PFSK-1 (cell line): ENCODE measurements around the gene RBM20.

Source experiments
- FOXP2 ChIP-seq: optimal IDR thresholded peaks from 2 replicates; pipeline ENCODE3; 2011; ENCODE audit warnings: borderline replicate concordance, control low read depth, inconsistent platforms; ENCODE audit not compliant: insufficient read depth; ENCODE audit errors: extremely low read length, extremely low read depth
- POLR2AphosphoS5 ChIP-seq: IDR thresholded peaks from 2 replicates; pipeline ENCODE4 v1.6.1; 2012; ENCODE audit warnings: low read depth, mild to moderate bottlenecking, control low read depth, low read length, moderate library complexity
- REST ChIP-seq, 2 experiments: IDR thresholded peaks; 2 replicates each; pipeline versions ENCODE4 v1.6.1 to v1.8.0; 2011 to 2012; ENCODE audit warnings: low read depth in 2 of 2, low read length in 2 of 2, control low read depth in 1 of 2, inconsistent platforms in 1 of 2, mild to moderate bottlenecking in 1 of 2, moderate library complexity in 1 of 2; ENCODE audit not compliant: insufficient read depth in 1 of 2
- SIN3A ChIP-seq: IDR thresholded peaks from 2 replicates; pipeline ENCODE4 v1.6.1; 2012; ENCODE audit warnings: mild to moderate bottlenecking, low read length, moderate library complexity, borderline replicate concordance; ENCODE audit not compliant: insufficient read depth
- TAF1 ChIP-seq: IDR thresholded peaks from 2 replicates; pipeline ENCODE4 v1.6.1; 2012; ENCODE audit warnings: low read length, control low read depth, borderline replicate concordance; ENCODE audit not compliant: insufficient read depth

- TF ChIP-seq POLR2AphosphoS5 (no peak), REST (IDR thresholded peaks at IDR 0.05; ENCODE audit: insufficient read depth in 1 of 2, low read depth in 2 of 2, low read length in 2 of 2) (no peak), TAF1 (no peak), SIN3A (no peak), FOXP2 (no peak)
These were observed 161.2 kb downstream of the RBM20 start for GRCh38 chr10:110805292-110805691.
